NB4 (cell line): ENCODE data around the gene ACTL7B.
"Not testable (repeated sequence)": the region's sequence is repeated elsewhere in the genome, so short reads cannot be mapped to it uniquely, and the experiment has no call there.

ENCODE experiments used
- DNase-seq: peaks from one replicate; pipeline ENCODE4 v3.0.0; 2010; ENCODE audit warnings: low read depth
- H3K4me3 ChIP-seq: one replicate; pipeline ENCODE4 v1.5.1; 2011; ENCODE audit warnings: mild to moderate bottlenecking, low read depth, low read length, moderate library complexity
- CTCF ChIP-seq: IDR thresholded peaks from one replicate; pipeline ENCODE4 v1.5.1; 2012; ENCODE audit warnings: low read depth, low read length
- MAX ChIP-seq: IDR thresholded peaks from 2 replicates; pipeline ENCODE4 v1.6.1; 2011; ENCODE audit warnings: low read depth, low read length
- MYC ChIP-seq: IDR thresholded peaks from 2 replicates; pipeline ENCODE4 v1.6.1; 2011; ENCODE audit warnings: low read depth, low read length
- POLR2A ChIP-seq: IDR thresholded peaks from 2 replicates; pipeline ENCODE4 v1.6.1; 2011; ENCODE audit warnings: mild to moderate bottlenecking; ENCODE audit not compliant: insufficient read length; ENCODE audit errors: extremely low read depth

The ACTL7B gene

GRCh38 chr9:108845947-108846346, 9.8 kb downstream of the ACTL7B start:
- peak; percentile 26 for DNase-seq
- TF ChIP-seq POLR2A, result no peak
- no peak for TF ChIP-seq CTCF
- no peak for TF ChIP-seq MAX
- TF ChIP-seq MYC, result no peak

GRCh38 chr9:108845507-108845906, 10.3 kb downstream of the ACTL7B start:
- no peak overlapping the region for H3K4me3 ChIP-seq
- TF ChIP-seq POLR2A (no peak), CTCF (no peak), MAX (no peak), MYC (no peak)
- DNase-seq, result no peak

More at GRCh38 chr9:108845947-108846346, 9.8 kb downstream of the ACTL7B start:
- H3K4me3 ChIP-seq, result no peak overlapping the region

- no peak for TF ChIP-seq MAX
- TF ChIP-seq POLR2A, result no peak
- no peak for TF ChIP-seq CTCF
- no peak for TF ChIP-seq MYC
- no peak overlapping the region for H3K4me3 ChIP-seq
- DNase-seq, result no peak
These were observed 10.9 kb downstream of the ACTL7B start for GRCh38 chr9:108844856-108845255.

- TF ChIP-seq POLR2A, result no peak
- no peak for TF ChIP-seq CTCF
- no peak for TF ChIP-seq MAX
- TF ChIP-seq MYC, result no peak
- no peak for DNase-seq
- H3K4me3 ChIP-seq, result no peak overlapping the region
These were observed 11.4 kb downstream of the ACTL7B start for GRCh38 chr9:108844391-108844790.

- TF ChIP-seq MAX (no peak), MYC (no peak), CTCF (no peak)
These were observed 13.0 kb downstream of the ACTL7B start for GRCh38 chr9:108842610-108843295.

GRCh38 chr9:108839561-108839960, 16.2 kb downstream of the ACTL7B start:
- DNase-seq, H3K4me3 ChIP-seq: not testable (repeated sequence)

More at GRCh38 chr9:108842610-108843295, 13.0 kb downstream of the ACTL7B start:
- H3K4me3 ChIP-seq, result no peak overlapping the region
- DNase-seq, result no peak
